ENCODE measurements around the gene GARIN5B. TPM values are rescaled to one million over a fixed set of nuclear protein-coding genes. Genes with fewer than 3 reads are reported as not detected.

Gene GARIN5B
- total RNA-seq, 1 experiment from 2014 or later: not detected

DNA sequence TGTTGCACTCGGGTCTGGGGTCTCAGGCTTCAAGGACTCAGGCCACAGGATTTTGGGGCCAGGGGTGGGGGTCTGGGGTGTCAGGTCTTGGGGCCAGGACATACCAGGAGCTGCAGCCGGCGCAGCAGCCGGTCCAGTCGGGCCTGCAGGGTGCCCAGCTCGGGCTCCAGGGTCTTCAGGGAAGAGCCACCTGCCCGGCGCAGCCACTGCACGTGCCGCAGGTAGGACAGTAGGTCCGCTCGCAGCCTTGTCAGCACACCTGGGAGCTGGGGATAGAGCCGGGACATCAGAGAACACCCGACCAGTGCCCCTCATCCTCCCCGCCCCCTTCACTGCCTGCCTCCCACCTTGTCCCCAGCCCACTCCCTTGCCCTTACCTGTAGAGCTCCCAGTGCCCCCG is 5.0 kb upstream of the GARIN5B start:
- CTCF ChIA-PET: interaction anchor here (0.7 kb wide), 1 partner anchor 209 kb away, joined by 4 read pairs; no protein-coding TSS in a partner anchor

GRCh38 chr19:55366790-55367189 is 3.7 kb upstream of the GARIN5B start:
- H3K4me3 ChIP-seq (ENCODE audit: low read depth, low read length, poor library complexity, severe bottlenecking): no peak overlapping the region
- BruUV-seq (replicated peaks): no TSS peak
- TF ChIP-seq CTCF (conservative IDR thresholded peaks at IDR 0.05; ENCODE audit: low read depth, low read length) (no peak), EZH2 (IDR thresholded peaks at IDR 0.05; ENCODE audit: borderline replicate concordance, low read depth, low read length, poor library complexity, severe bottlenecking) (no peak)
- intact Hi-C loops (cut with micrococcal nuclease; ENCODE audit: unreplicated experiment): no loop called here
- no peaks in the 10 kb centered on the region for H3K36me3 ChIP-seq (ENCODE audit: insufficient read depth, low read length, poor library complexity, severe bottlenecking)
- H3K27ac ChIP-seq (ENCODE audit: low read depth, low read length, poor library complexity, severe bottlenecking): no peak overlapping the region
- POLR2A ChIA-PET (ENCODE audit: low non-redundant PET): interaction anchor here (0.6 kb wide), 1 partner anchor 249 kb away, joined by 5 read pairs; no protein-coding TSS in a partner anchor
- no peak for DNase-seq (ENCODE audit: low spot score)
- H3K4me1 ChIP-seq (ENCODE audit: insufficient read depth, low read length, poor library complexity, severe bottlenecking): no peaks in the 10 kb centered on the region
- peaks cover 15% of the 10 kb centered on the region for H3K27me3 ChIP-seq (replicated peaks; ENCODE audit: insufficient read depth, low read depth, low read length, poor library complexity)
- no peaks in the 10 kb centered on the region for H3K9me3 ChIP-seq (ENCODE audit: low read depth, low read length, poor library complexity, severe bottlenecking)
- CTCF ChIA-PET: no interaction called here

More for the DNA sequence above, 5.0 kb upstream of the GARIN5B start:
- no peak for DNase-seq (ENCODE audit: low spot score)
- no TSS peak for BruUV-seq (replicated peaks)
- TF ChIP-seq EZH2 (IDR thresholded peaks at IDR 0.05; ENCODE audit: borderline replicate concordance, low read depth, low read length, poor library complexity, severe bottlenecking): no peak
- TF ChIP-seq CTCF (conservative IDR thresholded peaks at IDR 0.05; ENCODE audit: low read depth, low read length): no peak
- POLR2A ChIA-PET (ENCODE audit: low non-redundant PET): no interaction called here
- Histone ChIP-seq H3K27ac (ENCODE audit: low read depth, low read length, poor library complexity, severe bottlenecking) (no peak overlapping the region), H3K36me3 (ENCODE audit: insufficient read depth, low read length, poor library complexity, severe bottlenecking) (no peaks in the 10 kb centered on the region), H3K27me3 (replicated peaks; ENCODE audit: insufficient read depth, low read depth, low read length, poor library complexity) (peaks cover 15% of the 10 kb centered on the region), H3K4me3 (ENCODE audit: low read depth, low read length, poor library complexity, severe bottlenecking) (no peak overlapping the region), H3K9me3 (ENCODE audit: low read depth, low read length, poor library complexity, severe bottlenecking) (no peaks in the 10 kb centered on the region), H3K4me1 (ENCODE audit: insufficient read depth, low read length, poor library complexity, severe bottlenecking) (no peaks in the 10 kb centered on the region)
- intact Hi-C loops (cut with micrococcal nuclease; ENCODE audit: unreplicated experiment): no loop called here

- ChIA-PET POLR2A (ENCODE audit: low non-redundant PET) (no interaction called here), CTCF (no interaction called here)
- intact Hi-C loops (cut with micrococcal nuclease; ENCODE audit: unreplicated experiment): no loop called here
Observed at GRCh38 chr19:55365964-55366363, 2.9 kb upstream of the GARIN5B start.

More at GRCh38 chr19:55365964-55366363, 2.9 kb upstream of the GARIN5B start:
- TF ChIP-seq CTCF (conservative IDR thresholded peaks at IDR 0.05; ENCODE audit: low read depth, low read length) (no peak), EZH2 (IDR thresholded peaks at IDR 0.05; ENCODE audit: borderline replicate concordance, low read depth, low read length, poor library complexity, severe bottlenecking) (no peak)
- DNase-seq (ENCODE audit: low spot score): no peak
- peaks cover 12% of the 10 kb centered on the region for H3K27me3 ChIP-seq (replicated peaks; ENCODE audit: insufficient read depth, low read depth, low read length, poor library complexity)
- H3K36me3 ChIP-seq (ENCODE audit: insufficient read depth, low read length, poor library complexity, severe bottlenecking): no peaks in the 10 kb centered on the region
- BruUV-seq (replicated peaks): no TSS peak
- H3K4me1 ChIP-seq (ENCODE audit: insufficient read depth, low read length, poor library complexity, severe bottlenecking): no peaks in the 10 kb centered on the region
- no peak overlapping the region for H3K27ac ChIP-seq (ENCODE audit: low read depth, low read length, poor library complexity, severe bottlenecking)
- no peaks in the 10 kb centered on the region for H3K9me3 ChIP-seq (ENCODE audit: low read depth, low read length, poor library complexity, severe bottlenecking)
- H3K4me3 ChIP-seq (ENCODE audit: low read depth, low read length, poor library complexity, severe bottlenecking): no peak overlapping the region
